ENCODE results near the gene RIMBP2. TPM values are rescaled to one million over a fixed set of nuclear protein-coding genes. Genes with fewer than 3 reads are reported as not detected.

RIMBP2 gene
- total and polyA plus RNA-seq, 9 of the 15 experiments (the other 6 are each of a cell fraction or from before 2014, with no cell fraction given), result not detected

GRCh38 chr12:130499474-130499873 is 216.6 kb downstream of the RIMBP2 start:
- ChIA-PET CTCF (ENCODE audit: low intra/inter-chr PET ratio) (no interaction called here), POLR2A (interaction anchor here (0.6 kb wide), 1 partner anchor 136 kb away, joined by 3 read pairs; no protein-coding TSS in a partner anchor)
- no peak overlapping the region for H3K4me3 ChIP-seq
- H3K4me1 ChIP-seq (replicated peaks in 1 of 2; ENCODE audit: control insufficient read depth in 2 of 2, insufficient read depth in 2 of 2, low read length in 2 of 2), result no peaks in the 10 kb centered on the region
- H3K9me3 ChIP-seq (replicated peaks; ENCODE audit: control insufficient read depth, insufficient read depth, low read depth, low read length), result no peaks in the 10 kb centered on the region
- FAIRE-seq, result no peak
- no TSS peak for BruUV-seq (replicated peaks)
- ATAC-seq, result no peak
- no peak for DNase-seq (ENCODE audit: extremely low read depth in 1 of 4, low spot score in 3 of 4)
- H3K27ac ChIP-seq (ENCODE audit: extremely low read depth, low read depth, low read length), result no peak overlapping the region
- intact Hi-C loops (cut with micrococcal nuclease), result no loop called here
- H3K27me3 ChIP-seq (ENCODE audit: control insufficient read depth in 2 of 2, insufficient read depth in 2 of 2, low read length in 2 of 2), result peaks cover 6 to 53% of the 10 kb centered on the region in 2 experiments; a peak in 3 of 5 replicates
- no peaks in the 10 kb centered on the region for H3K36me3 ChIP-seq (ENCODE audit: control insufficient read depth, insufficient read depth, low read length)
- H3K9me1 ChIP-seq (ENCODE audit: control insufficient read depth, insufficient read depth, low read length), result no peaks in the 10 kb centered on the region
- no peaks in the 10 kb centered on the region; the same call in none of the 2 replicates for H4K20me1 ChIP-seq (replicated peaks; ENCODE audit: control insufficient read depth, insufficient read depth, low read length)
- in situ Hi-C loops (cut with MboI), result no loop called here
- no peaks in the 10 kb centered on the region for H3K79me2 ChIP-seq (ENCODE audit: control insufficient read depth, insufficient read depth, low read length)
- WGBS (ENCODE audit: insufficient coverage, low coverage, missing lambda C conversion rate), result 0% methylated on average over 4 of the region's 4 CpGs
- no peak overlapping the region for H3K4me2 ChIP-seq (ENCODE audit: insufficient read depth, low read length)
- H3K9ac ChIP-seq (ENCODE audit: insufficient read depth in 1 of 2, low read depth in 2 of 2, low read length in 2 of 2), result no peak overlapping the region
- no peak overlapping the region for H2AFZ ChIP-seq (ENCODE audit: low read depth, low read length)
- no peak for TF ChIP-seq CHD7 (IDR thresholded peaks at IDR 0.05; ENCODE audit: low read depth, low read length)
- TF ChIP-seq KAT8 (IDR thresholded peaks at IDR 0.05; ENCODE audit: low read depth), result no peak

Measured in K562 (cell line).